WTC11 (cell line): ENCODE measurements around the gene KCTD20. TPM values are rescaled to one million over a fixed set of nuclear protein-coding genes. Genes with fewer than 3 reads are reported as not detected.

Experiments
- ATAC-seq: fragments of 200-7000 bp; cut with Tn5 transposase; 2 replicates; pipeline ENCODE4 v1.10.0; 2021; ENCODE audit warnings: mild to moderate bottlenecking, moderate library complexity
- CTCF ChIA-PET: fragments of 300-600 bp; sonication (Branson Sonifier 250); formaldehyde crosslinking; loops from one replicate; lab custom pipeline; 2021; ENCODE audit warnings: antibody characterized with exemption; lab: Charles Lee
- POLR2A ChIA-PET: fragments of 350-600 bp; sonication (Branson Sonifier 250); formaldehyde crosslinking; loops from one replicate; lab custom pipeline; 2021; ENCODE audit warnings: antibody characterized with exemption; lab: Charles Lee
- DNase-seq: peaks from one replicate; pipeline ENCODE4 v3.0.0; 2021; ENCODE audit warnings: low spot score
- H3K27ac Mint-ChIP-seq: 2 replicates; pipeline ENCODE4 v1.8.0; 2021; ENCODE audit warnings: mixed read lengths
- H3K27me3 Mint-ChIP-seq: 2 replicates; pipeline ENCODE4 v1.8.0; 2021; ENCODE audit warnings: low read depth, mild to moderate bottlenecking, moderate library complexity, mixed read lengths
- H3K36me3 Mint-ChIP-seq: 2 replicates; pipeline ENCODE4 v1.8.0; 2021; ENCODE audit warnings: mixed read lengths
- H3K4me1 Mint-ChIP-seq: 2 replicates; pipeline ENCODE4 v1.8.0; 2022; ENCODE audit warnings: mixed read lengths
- H3K4me3 Mint-ChIP-seq: 2 replicates; pipeline ENCODE4 v1.8.0; 2021; ENCODE audit warnings: mild to moderate bottlenecking, moderate library complexity, mixed read lengths
- H3K9me3 Mint-ChIP-seq: 2 replicates; pipeline ENCODE4 v1.8.0; 2021; ENCODE audit warnings: mixed read lengths
- ETV6 ChIP-seq: sonication (generic); formaldehyde crosslinking; IDR thresholded peaks from 2 replicates; pipeline ENCODE4 v1.8.1; 2022; ENCODE audit warnings: mild to moderate bottlenecking, missing genetic modification reagents
- GABPB1 ChIP-seq: sonication (generic); formaldehyde crosslinking; IDR thresholded peaks from 2 replicates; pipeline ENCODE4 v1.8.1; 2023; ENCODE audit warnings: mild to moderate bottlenecking, missing genetic modification reagents
- NR3C1 ChIP-seq: sonication (generic); formaldehyde crosslinking; conservative IDR thresholded peaks from 2 replicates; pipeline ENCODE4 v1.8.1; 2023; ENCODE audit warnings: low read depth, mild to moderate bottlenecking, missing genetic modification reagents
- ZNF121 ChIP-seq: sonication (generic); formaldehyde crosslinking; IDR thresholded peaks from 2 replicates; pipeline ENCODE4 v1.8.0; 2023; ENCODE audit warnings: missing genetic modification reagents
- total RNA-seq: library from RNA; stranded (reverse); gene quantifications from 3 replicates; pipeline ENCODE4 v1.2.3, GENCODE V29; 2021
- TF ChIP-seq, protein P1 (sequence below): sonication (generic); formaldehyde crosslinking; IDR thresholded peaks from 2 replicates; pipeline ENCODE4 v1.8.0; 2022; ENCODE audit warnings: mild to moderate bottlenecking, missing genetic modification reagents
- TF ChIP-seq, protein P2 (sequence below): sonication (generic); formaldehyde crosslinking; IDR thresholded peaks from 2 replicates; pipeline ENCODE4 v1.8.1; 2022; ENCODE audit warnings: mild to moderate bottlenecking, missing genetic modification reagents, moderate library complexity, borderline replicate concordance
- TF ChIP-seq, protein P3 (sequence below): fragments of 250-450 bp; sonication (Bioruptor Pico); IDR thresholded peaks from 2 replicates; pipeline ENCODE4 v2.1.2; 2022; ENCODE audit warnings: mild to moderate bottlenecking, moderate library complexity

KCTD20 gene
- total RNA-seq, 1 experiment from 2014 or later: 26.7 TPM

DNA sequence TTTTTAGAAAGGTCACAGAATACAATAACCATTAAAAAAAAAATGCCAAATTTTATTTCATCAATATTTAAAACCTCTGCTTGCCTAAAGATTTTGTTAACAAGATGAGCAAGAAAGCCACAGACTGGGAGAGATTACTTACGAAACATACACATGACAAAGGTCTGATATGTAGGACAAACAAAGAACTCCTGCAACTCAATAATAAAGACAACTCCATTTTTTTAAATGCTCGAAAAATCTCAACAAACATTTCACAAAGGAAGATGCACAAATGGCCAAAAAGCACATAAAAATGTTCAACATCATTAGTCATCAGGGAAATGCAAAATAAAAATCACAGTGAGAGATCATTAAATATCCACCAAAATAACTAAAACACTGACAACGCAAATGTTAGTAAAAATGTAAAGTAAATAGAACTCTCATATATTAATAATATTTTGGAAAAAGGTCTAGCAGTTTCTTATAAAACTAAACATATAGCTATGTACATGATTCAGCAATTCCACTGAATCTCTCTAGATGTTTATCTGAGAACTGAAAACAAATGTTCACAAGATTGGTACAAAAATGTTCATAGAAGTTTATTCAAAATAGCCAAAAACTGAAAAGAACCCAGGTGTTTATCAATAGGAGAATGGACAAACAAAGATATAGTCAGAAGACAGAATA, 94.2 kb downstream of the KCTD20 start (continued):
- TF ChIP-seq, protein P1, sequence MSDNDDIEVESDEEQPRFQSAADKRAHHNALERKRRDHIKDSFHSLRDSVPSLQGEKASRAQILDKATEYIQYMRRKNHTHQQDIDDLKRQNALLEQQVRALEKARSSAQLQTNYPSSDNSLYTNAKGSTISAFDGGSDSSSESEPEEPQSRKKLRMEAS: no peak
- TF ChIP-seq, all 79 proteins: peak for 0

DNA sequence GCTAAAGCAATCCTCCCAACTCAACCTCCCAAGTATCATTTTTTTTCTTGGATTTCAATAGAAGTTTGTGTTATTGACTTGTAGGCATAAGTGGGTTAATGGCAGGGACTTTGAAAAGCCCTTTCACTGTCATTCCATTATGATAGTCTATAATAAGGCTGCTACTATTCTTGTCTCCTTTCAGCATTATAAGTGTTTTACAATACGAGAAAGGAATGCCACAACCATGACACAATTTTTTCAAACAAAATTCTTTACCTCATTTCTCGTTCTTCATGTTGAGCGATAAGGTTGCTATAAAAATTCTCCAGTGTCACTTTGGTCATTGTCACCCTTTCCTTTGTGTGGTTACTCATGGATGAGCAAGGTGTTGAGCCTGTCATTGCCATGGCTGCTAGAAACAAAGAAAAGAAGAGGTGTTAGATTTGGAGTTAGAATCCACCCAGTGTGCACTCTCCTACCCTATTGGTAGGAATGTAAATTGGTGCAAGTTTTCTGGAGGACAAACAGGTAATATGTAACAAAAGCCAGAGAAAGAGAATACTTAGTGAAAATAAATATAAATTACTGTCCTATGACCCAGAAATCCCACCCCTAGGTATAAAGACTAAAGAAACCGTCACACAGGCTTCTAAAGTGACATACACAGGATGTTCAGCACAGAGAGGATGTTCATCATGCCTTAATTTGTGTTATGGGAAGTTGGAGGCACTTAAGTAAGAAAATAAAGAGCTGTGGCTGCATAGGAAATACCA, 97.2 kb downstream of the KCTD20 start:
- POLR2A ChIA-PET: no interaction called here
- Mint-ChIP-seq H3K27me3 (no peaks in the 10 kb centered on the region), H3K27ac (no peak overlapping the region), H3K4me3 (no peak overlapping the region), H3K36me3 (peaks cover 50% of the 10 kb centered on the region), H3K4me1 (peaks cover 5% of the 10 kb centered on the region; the same call in 1 of the 2 replicates), H3K9me3 (no peaks in the 10 kb centered on the region)
- DNase-seq: no peak
- no peak for ATAC-seq
- TF ChIP-seq GABPB1 (CRISPR knock-in tag) (no peak), NR3C1 (CRISPR knock-in tag) (no peak), ETV6 (CRISPR knock-in tag) (no peak), ZNF121 (CRISPR knock-in tag) (no peak)
- TF ChIP-seq, protein P2, sequence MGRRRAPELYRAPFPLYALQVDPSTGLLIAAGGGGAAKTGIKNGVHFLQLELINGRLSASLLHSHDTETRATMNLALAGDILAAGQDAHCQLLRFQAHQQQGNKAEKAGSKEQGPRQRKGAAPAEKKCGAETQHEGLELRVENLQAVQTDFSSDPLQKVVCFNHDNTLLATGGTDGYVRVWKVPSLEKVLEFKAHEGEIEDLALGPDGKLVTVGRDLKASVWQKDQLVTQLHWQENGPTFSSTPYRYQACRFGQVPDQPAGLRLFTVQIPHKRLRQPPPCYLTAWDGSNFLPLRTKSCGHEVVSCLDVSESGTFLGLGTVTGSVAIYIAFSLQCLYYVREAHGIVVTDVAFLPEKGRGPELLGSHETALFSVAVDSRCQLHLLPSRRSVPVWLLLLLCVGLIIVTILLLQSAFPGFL (CRISPR knock-in tag): no peak
- TF ChIP-seq, protein P3, sequence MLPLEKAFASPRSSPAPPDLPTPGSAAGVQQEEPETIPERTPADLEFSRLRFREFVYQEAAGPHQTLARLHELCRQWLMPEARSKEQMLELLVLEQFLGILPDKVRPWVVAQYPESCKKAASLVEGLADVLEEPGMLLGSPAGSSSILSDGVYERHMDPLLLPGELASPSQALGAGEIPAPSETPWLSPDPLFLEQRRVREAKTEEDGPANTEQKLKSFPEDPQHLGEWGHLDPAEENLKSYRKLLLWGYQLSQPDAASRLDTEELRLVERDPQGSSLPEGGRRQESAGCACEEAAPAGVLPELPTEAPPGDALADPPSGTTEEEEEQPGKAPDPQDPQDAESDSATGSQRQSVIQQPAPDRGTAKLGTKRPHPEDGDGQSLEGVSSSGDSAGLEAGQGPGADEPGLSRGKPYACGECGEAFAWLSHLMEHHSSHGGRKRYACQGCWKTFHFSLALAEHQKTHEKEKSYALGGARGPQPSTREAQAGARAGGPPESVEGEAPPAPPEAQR (CRISPR knock-in tag): no peak
- TF ChIP-seq, protein P1: no peak
- CTCF ChIA-PET: no interaction called here

Other genes starting within 250 kb of the KCTD20 start
- gene BRPF3, start 246.3 kb upstream of the KCTD20 start, total RNA-seq: 30.4 to 32.2 TPM (median 31.3 TPM) in 3 replicates
- gene PNPLA1, start 172.9 kb upstream of the KCTD20 start, total RNA-seq: not detected in 3 replicates
- gene BNIP5, start 106.1 kb upstream of the KCTD20 start, total RNA-seq: 0.05 TPM in 1 of 3 replicates, not detected in the others
- gene ETV7, start 55.3 kb upstream of the KCTD20 start, total RNA-seq: 0.68 to 1.4 TPM (median 1.2 TPM) in 3 replicates
- gene PXT1, start 146 bp upstream of the KCTD20 start, total RNA-seq: 0.15 TPM in 1 of 3 replicates, not detected in the others
- gene STK38, start 104.5 kb downstream of the KCTD20 start, total RNA-seq: 13.3 to 15.4 TPM (median 14.7 TPM) in 3 replicates
- gene SRSF3, start 151.4 kb downstream of the KCTD20 start, total RNA-seq: 554 to 645 TPM (median 644 TPM) in 3 replicates
- gene CDKN1A, start 235.7 kb downstream of the KCTD20 start, total RNA-seq: 35.9 to 75.1 TPM (median 38.1 TPM) in 3 replicates